Stimulated activated CD8-positive, alpha-beta memory T cell treated with anti-CD3 and anti-CD28 coated beads, Interleukin-15, amount 100 ng/mL, for 1 hour (primary cell): ENCODE results near the gene PGC.

ENCODE experiments used
- DNase-seq: peaks from one replicate; pipeline ENCODE4 v3.0.0-alpha.2; 2020; ENCODE audit warnings: low read depth

The PGC gene

DNA sequence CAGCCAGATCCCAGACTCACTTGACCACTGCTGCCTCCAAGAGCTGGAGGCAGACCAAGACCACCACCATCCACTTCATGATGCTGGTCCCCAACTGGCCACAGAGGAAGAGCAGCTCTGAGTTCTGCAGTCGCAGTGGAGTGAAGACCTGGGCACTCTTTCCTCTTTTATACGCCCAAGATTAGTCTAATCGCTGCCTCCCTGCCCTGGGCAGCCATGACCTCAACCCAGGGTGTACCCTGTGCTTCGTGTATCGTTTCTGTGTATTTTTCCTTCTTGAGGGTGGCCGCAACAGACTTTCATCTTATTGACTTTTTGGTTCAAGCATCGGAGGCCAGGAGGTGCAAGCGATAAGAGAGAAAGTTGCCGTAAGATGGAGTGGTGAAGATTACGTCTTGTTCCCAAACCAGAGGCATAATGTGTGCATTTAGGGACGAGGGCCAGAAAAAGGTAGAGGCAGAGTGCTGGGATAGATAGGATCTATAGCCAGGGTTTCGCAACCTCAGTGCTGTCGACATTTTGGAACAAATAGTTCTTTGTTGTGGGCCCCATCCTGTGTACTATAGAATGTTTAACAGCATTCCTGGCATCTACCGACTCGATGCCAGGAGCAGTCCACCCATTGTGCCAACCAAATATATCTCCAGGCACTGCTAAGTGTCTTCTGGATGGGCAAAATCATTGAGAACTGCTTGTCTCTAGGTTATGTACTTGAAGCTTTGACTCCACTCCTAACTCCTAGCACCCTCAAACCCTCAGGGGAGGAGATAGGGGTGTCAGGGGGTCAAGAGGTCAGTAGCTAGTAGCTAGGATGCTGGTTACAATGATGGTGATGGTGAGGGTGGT, at the start of gene PGC:
TSS of gene PGC (minus strand) at position 142 of the 846 bp plus-strand sequence. CDS start at position 79, 63 bp downstream.
- DNase-seq, result no peak

DNA sequence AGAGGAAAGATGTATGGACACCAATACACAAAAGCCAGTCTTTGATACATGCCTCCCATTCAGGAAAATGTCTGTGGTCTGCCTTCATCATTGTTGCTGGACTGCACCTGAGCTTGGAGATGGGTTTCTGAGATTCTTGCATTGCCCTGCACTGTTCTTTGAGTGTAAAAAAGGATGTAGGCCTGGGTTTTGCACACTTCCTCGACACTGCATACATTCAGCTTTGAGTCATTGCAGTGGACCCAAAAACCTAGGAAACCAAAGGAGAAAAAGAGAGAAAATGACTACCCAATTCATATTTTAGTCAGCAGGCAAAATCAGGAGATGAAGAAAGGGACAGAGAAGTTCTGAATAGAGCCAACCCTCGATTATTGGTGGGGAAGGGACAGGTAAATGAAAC, 49.3 kb upstream of the PGC start:
- no peak for DNase-seq

DNA sequence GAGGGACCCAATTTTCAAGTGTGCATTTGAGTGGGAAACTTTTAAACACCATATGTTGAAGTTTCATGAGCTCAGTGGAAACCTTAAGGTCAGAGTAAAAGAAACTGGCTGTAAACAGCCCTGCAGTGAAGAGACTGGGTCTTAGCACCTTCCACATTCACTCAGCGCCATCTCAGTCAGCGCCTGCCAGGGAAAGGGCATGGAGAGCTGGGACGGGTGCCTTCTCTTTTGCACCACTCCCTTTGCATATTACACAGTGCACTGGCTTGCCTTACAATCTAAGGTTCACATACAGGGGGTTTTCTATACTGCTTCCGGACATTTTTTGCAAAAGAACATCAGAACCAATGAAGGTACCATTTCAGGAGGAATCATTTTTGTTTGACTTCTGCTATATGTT, 44.8 kb upstream of the PGC start:
- DNase-seq, result no peak

DNA sequence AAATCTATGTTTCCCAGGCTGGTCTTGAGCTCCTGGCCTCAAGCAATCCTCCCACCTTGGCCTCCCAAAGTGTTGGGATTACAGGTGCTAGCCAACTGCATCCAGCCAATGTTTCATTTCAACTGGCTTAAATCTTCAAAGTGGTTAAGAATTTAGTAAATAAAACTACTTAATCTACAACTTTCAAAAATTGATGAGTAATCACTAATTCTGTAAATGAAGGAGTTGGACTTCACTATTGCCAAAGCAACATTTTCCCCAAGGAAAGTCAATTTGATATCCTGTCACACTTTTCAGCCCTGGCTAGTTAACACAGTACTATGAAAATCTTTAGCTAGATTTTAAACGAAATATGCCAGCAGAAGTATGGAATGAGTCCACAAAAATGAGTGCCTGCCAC, 44.1 kb upstream of the PGC start:
- no peak for DNase-seq

DNA sequence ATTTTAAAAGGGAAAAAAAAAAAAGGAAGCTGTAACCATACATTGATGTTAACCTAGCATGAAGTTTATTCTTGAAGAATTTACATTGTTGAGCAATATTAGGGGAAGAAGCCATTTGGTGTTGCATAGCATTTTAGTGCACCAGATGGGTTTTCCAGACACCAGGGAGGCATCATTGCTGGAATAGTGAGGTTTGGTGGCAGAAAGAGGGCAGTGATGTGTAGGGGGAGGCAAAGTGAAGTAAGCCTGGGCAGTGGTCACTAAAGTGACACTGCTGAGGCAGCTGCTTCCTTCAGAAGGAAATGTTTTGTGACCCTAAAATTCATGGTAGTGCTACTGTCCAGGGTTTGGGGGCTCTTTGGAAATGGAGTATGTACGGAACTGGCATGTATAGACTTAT, 42.8 kb upstream of the PGC start:
- no peak for DNase-seq

DNA sequence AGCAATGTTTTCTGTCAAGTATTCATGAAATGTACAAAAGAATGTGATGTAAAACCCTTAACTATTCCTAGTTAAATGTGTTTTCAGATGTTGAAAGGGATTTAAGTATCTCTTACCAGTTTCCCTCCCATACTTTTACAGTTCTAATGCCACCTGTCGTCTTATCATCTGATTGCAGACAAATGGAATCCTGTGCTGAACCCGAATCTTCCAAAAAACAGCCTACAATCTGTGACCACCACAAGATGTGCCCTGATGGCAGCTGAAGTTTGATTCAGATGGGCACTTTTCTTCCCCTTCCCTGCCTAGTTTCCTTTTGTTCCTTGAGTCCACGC, 42.2 kb upstream of the PGC start:
- DNase-seq, result no peak

DNA sequence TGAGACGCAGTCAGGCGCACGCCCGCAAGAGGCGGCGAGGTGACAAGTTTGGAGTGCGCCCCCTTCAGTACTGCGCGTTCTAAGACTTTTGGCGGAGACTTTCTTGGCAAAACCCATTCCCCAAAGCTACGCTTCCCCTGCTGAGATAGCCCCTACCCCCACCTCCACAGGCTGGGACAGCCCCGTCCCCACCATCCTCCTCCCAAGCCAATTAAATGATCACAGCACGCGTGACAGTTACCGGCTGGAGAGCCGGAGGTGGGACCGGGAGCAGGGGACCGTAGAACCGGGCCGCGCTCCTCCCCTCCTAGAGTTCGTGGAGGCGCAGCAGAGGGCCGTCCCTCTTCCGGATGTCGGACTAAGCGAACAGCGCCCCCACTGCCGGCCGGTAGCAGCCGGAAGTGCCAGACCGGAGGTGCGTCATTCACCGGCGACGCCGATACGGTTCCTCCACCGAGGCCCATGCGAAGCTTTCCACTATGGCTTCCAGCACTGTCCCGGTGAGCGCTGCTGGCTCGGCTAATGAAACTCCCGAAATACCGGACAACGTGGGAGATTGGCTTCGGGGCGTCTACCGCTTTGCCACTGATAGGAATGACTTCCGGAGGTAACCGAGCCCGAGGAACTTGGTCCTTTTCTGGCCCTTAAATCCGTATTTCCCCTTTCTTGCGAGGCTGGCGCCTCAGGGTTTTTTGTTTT, 40.2 kb upstream of the PGC start, which contains the start of gene TOMM6:
TSS of gene TOMM6 (plus strand) at position 476 of the 699 bp plus-strand sequence. CDS start at position 480, 4 bp downstream.
- DNase-seq, result peak; percentile 93

DNA sequence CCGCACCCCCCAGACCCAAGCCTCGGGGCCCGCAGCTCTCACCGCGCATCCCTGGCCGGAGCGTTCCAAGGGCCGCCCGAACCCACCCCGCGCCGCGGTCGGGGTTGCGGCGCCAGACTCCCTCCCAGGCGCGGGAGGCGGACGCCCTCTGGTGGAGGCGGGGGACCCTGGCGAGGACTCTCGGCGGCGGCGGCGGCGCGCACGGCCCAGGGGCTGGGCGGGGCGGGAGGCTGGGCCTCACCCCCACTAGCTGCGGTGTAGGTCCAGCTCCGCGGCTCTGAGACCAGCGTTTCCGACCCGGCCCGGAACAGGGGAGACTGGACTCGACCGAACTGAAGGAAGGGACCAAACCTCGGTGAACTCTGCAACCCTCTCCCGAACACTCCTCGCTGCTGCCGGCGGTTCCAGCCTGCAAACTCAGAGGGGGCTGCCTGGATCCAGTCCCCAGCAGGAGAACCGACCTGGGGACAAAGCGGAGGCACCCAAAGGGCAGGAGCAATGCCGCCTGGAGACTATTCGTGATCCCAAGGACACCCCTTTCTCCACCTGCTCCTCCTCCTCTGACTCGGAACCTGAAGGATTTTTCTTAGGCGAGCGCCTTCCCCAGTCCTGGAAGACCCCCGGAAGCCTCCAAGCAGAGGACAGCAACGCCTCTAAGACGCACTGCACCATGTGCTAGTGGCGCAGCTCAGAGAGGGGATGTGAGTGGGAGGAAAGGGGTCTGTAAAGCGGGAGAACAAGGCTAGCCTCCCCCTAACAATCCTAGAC, 39.4 kb upstream of the PGC start:
- peak; percentile 69 for DNase-seq

DNA sequence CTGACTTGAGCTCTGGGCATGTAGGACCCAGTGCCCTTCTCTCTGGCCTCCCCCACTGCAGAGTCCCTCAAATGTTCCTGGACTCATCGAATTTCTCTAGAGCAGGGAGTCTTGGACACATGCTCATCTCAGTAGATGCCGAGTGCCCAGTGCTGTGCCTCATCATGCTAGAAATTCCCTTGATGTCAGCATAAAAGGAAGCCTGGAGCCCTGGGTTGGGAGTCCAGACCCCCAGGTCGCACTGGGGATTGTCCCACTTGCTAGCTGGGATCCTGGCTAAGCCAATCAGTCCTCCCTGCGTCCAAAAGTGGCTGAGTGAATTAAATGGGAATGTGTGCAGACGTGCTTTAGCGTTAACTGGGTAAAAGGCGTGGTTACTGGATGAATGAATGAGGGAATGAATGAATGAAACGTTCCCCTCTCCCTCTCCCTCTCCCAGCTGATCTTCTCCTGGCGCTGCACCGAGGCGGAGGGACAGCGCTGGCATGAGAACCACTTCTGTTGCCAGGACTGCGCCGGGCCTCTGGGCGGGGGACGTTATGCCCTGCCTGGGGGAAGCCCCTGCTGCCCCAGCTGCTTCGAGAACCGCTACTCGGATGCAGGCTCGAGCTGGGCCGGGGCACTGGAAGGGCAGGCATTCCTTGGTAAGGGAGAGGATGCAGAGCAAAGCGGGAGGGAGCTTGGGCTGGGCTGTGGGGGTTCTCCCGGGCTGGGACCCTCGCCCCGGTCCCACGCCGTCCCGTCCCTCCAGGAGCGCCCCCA, 38.7 kb upstream of the PGC start:
- DNase-seq, result no peak

DNA sequence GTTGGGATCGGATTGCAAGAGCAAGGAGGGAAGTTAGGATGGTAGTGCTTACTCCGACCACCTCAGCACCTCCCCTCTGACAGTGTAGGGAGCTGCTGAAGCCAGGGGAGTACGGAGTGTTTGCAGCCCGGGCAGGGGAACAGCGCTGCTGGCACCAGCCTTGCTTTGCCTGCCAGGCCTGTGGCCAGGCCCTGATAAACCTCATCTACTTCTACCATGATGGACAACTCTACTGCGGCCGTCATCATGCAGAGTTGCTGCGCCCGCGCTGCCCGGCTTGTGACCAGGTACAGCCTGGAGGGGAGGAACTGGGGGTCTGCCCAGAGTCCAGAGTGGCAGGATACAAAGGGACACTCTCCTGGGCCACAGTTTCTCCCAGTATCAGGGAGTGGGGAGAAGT, 38.1 kb upstream of the PGC start:
- DNase-seq, result no peak

DNA sequence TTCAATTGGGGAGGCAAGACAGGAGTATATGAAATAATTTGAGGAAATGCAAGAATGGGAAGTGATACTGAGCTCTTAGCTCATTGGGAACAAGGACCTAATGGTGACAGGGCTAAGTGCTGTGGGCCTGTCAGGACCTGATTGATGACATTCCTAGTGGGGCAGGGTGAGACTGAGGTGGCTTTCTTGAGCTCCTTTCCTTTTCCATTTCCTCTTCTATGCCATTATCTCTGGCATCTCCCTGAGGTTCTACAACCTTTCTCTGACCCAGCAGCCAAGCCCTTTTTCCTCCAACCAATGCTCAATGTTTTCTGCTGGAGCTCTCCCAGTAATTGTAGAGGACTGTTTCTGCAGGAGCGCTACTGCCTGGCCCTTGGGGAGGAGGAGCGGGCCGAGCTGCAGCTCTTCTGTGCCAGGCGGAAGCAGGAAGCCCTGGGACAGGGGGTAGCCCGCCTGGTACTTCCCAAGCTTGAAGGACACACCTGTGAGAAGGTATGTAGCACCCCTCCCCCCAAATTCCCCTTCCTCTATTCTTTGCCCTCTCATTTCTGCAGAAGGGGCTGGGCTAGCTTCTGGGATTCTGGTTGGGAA, 37.5 kb upstream of the PGC start:
- DNase-seq, result no peak

DNA sequence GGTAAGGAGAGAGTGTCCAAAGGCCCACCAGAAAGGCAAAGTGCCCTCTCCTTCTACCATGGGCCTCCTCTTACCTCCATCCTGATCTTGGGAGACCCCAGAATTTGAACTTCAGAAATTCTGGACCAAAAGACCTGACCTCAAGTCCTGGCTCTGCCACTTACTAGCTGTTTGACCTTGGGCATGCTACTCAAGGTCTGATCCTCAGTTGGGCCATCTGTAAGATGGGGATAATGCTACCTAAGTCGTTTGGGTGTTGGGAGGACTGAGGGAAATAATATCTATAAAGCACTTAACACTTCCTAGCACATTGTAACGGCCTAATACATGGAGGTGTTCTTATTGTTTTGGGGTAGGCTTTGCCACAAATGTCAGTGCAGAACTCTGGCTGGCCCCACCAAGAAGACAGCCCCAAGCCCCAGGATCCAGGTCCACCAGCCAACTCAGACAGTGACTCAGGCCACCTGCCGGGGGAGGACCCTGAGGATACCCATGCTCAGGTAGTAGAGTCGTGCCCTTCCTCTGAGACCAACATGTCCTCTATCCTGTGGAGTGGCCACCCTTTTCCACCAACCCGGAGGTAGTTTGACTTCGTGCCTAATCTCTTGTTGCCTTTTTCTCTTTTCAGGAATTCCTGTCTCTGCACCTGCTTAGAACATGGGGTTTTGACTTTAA, 36.0 kb upstream of the PGC start:
- no peak for DNase-seq

DNA sequence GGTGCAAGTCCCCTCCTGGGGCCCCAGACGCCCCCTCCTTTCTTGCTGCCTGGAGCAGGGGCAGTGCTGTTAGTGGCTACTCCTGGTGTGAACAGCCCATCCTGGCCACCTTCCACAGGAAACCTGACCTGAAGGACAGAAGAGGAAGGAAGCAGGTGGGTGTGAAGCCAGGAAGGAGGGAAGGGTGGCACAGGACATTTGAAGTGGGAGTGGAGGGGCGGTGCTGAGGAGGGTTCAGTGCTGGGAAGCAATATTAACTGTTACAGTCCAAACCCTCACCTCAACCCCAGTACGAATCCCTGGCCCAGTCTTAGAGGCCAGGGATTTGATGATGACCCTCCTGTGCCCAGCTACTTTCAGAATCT, 34.2 kb upstream of the PGC start:
- DNase-seq, result no peak

DNA sequence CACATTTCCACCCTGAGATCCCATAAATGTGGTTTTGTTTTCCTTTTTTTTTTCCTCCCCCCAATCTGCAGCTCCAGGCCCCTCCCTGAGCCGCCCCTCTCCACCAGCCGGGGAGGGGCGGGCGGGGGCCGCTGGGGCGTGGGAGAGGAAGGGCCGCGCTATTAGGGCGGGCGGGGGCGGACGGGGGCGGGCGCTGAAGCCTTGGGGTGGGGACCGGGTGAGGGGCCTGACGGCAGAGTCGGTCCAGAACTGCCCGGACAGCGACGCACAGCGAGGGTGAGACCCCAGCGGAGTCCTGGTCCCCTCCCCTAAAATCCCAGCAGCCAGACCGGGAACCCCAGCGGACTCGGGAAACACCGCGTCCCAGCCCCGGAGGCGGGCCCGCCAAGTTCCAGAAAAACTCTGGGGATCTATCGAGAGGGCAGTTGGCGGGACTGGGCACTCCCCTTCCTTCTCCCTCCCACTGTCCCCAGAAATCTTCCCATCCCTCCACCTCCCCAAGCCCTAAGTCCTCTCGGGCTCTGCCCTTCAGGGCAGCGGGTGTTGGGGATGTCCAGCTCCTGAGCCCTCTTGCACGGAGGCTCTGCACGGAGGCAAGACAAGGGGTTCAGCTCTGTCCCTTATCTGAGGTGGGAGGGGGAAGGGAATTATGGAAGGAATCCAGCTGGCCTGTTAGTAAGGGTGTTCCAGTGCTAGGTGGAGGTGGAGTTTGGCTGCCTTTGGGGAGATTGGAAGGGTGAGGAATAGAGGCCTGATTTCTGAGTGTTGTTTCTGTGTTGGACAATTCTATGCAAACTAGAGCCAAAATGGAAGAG, 33.6 kb upstream of the PGC start, which contains the start of gene PRICKLE4:
TSS of gene PRICKLE4 (plus strand) at position 232 of the 815 bp plus-strand sequence. CDS start 2,692 bp downstream, outside the sequence.
- no peak for DNase-seq

DNA sequence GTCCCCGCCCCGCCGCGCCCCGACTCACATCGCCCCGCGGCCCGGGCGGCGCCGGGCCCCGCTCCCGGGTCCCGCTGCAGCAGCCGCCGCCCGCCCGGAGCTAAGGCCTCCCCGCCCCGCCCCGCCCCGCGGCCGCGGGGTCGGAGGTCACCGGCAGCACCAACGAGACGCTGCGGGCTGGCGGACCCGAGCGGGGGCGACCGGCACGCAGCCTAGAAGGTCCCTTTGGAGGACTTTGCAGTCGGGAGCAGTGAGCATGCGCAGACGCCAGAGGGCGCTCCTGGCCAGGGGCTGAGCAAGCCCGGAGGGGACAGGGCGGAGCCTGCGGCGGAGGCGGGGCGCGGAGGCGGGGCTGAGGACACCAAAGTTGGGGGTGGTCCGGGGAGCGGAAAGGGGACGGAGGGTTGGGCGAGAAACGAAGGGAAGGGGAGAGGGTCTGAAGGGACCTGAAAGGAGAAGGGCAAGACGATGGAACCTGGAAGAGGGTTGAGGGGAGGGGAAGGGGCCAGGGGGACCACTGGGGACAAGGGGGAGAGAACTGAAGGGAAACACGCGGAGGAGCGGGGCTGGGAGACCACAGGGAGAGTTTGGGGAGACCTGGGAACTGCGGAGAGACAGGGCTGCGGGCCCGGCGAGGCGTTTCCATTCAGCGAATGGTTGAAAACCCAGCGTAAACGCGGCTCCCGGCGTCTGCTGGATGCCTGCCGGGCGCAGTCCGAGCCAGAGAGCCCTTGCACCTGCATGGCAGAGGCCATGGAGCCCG, 32.8 kb upstream of the PGC start, which contains the start of gene FRS3:
TSS of gene FRS3 (minus strand) at position 113 of the 763 bp plus-strand sequence. CDS start 2,913 bp downstream, outside the sequence.
- peak; percentile 100 for DNase-seq

DNA sequence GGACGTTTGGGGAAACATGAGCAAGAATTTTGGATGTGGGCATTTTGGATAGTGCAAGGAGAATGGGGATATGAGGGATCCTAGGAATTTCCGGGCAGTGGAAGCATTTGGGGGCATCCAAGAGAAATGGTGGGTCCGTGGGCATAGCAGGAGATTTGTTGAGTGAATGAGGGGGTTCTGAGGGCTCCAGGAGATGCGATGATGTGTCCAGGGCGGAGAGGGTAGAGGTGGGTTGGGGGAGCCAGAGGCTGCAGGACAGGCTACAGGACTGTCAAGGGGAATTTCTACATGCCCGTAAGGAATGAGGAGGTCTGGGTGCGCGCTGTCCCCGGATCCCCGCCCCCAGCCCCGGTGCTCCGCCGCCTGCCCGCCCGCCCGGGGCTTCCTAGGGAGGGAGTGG, 32.1 kb upstream of the PGC start:
- DNase-seq, result no peak

DNA sequence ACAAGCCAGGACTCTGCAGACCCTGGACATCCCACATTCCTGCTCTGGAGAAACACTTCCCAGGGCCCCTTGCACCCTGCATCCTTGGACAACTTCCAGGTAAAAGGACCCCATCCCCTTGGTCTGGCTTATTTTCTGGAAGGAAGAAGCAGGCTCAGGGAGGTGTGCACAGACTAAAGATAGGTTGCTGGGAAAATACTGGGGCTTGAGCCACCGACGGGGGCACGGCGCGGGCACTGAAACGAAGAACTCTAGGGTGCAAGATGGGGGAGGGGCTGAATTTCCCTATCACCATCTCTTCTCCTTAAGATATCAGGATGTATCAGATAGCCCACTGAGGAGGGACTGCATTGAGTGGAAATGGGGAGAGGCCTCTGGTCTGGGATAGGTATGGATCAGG, 31.7 kb upstream of the PGC start:
- DNase-seq, result no peak

DNA sequence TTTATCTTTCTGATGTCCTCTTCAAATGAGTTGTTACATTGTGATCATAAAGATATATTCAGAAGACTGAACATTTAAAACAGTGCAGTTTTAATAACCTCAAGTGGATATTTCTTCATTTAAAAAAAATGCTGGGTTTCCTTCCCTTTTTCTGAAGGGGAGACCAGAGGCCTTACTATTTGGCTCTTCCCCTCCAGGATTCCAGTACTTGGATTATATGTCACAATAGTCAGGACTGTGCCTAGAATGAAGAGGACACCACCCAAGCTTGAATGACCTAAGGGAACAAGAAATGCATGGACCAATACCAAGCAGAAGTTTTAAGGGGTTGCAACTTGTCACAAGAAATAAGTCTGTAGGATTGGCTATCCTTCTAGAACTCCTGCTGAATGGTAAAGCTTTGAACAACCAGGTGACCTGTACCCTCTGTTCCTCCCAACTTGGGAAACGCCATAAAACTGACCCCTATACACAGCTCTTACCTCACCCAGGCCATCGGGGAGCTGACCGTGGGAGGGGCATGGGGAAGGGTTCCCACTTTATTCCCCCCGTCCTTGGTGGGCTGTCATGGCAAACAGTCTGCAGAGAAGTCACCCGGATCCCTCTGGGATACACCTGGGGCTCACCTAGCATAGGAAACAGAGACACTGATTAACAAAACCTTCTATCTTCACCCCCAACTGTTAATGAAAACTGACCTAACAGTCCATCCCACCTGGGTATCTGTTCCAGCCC, 30.5 kb upstream of the PGC start:
- DNase-seq, result no peak
